CD4-positive, alpha-beta T cell treated with Interleukin-6 for 4 hours (primary cell): Measurements from ENCODE around the gene ADRA2C.

ENCODE experiments used
- DNase-seq: peaks from one replicate; pipeline ENCODE4 v3.0.0-alpha.2; 2020; ENCODE audit warnings: mixed read lengths

The ADRA2C gene

GRCh38 chr4:3816983-3817960, 51.1 kb downstream of the ADRA2C start:
- no peak for DNase-seq
